CD14-positive monocyte (primary cell): Measurements from ENCODE around the gene PKNOX2. TPM values are rescaled to one million over a fixed set of nuclear protein-coding genes. Genes with fewer than 3 reads are reported as not detected.

Source experiments
- DNase-seq, 3 donors: peaks; one replicate each; pipeline ENCODE4 v3.0.0-alpha.2; 2011 to 2022
- H2AFZ ChIP-seq: 2 replicates; pipeline ENCODE4 v1.6.0; 2012; ENCODE audit warnings: mild to moderate bottlenecking, low read depth, low read length, inconsistent platforms; ENCODE audit not compliant: insufficient read depth, poor library complexity, severe bottlenecking
- H3K27ac ChIP-seq, 2 donors: 1 replicate in 1 of 2; 2 replicates in 1 of 2; pipeline ENCODE4 v1.5.1; 2012 to 2013; ENCODE audit warnings: low read length in 2 of 2, control low read depth in 1 of 2, inconsistent platforms in 1 of 2, low read depth in 1 of 2, mild to moderate bottlenecking in 1 of 2
- H3K27me3 ChIP-seq, 2 donors: one replicate each; pipeline versions ENCODE4 v1.6.0 to v1.6.1; 2011 to 2013; ENCODE audit warnings: low read length in 2 of 2; ENCODE audit not compliant: control insufficient read depth in 2 of 2, insufficient read depth in 2 of 2
- H3K36me3 ChIP-seq, 2 donors: replicated peaks in 1 of 2; 1 replicate in 1 of 2; 2 replicates in 1 of 2; pipeline versions ENCODE4 v1.5.1 to v1.6.1; 2012 to 2013; ENCODE audit warnings: low read length in 2 of 2, control low read depth in 1 of 2, inconsistent platforms in 1 of 2, mild to moderate bottlenecking in 1 of 2; ENCODE audit not compliant: insufficient read depth in 2 of 2, control insufficient read depth in 1 of 2
- H3K4me1 ChIP-seq, 2 donors: 1 replicate in 1 of 2; 2 replicates in 1 of 2; pipeline versions ENCODE4 v1.5.1 to v1.6.1; 2012 to 2013; ENCODE audit warnings: low read length in 2 of 2, control low read depth in 1 of 2, inconsistent platforms in 1 of 2, mild to moderate bottlenecking in 1 of 2, moderate library complexity in 1 of 2; ENCODE audit not compliant: insufficient read depth in 2 of 2, control insufficient read depth in 1 of 2
- H3K4me2 ChIP-seq: replicated peaks from 2 replicates; pipeline ENCODE3; 2012; ENCODE audit warnings: low read length, moderate library complexity, mild to moderate bottlenecking; ENCODE audit not compliant: poor library complexity, severe bottlenecking; ENCODE audit errors: extremely low read depth
- H3K4me3 ChIP-seq, 3 experiments: fragments of 200-600 bp in 1 of 3; sonication (generic) in 1 of 3; replicated peaks in 1 of 3; 1 replicate in 2 of 3; 2 replicates in 1 of 3; pipeline ENCODE4 v1.5.1; 2011 to 2013; ENCODE audit warnings: low read length in 3 of 3, mild to moderate bottlenecking in 3 of 3, control low read depth in 2 of 3, low read depth in 2 of 3, inconsistent platforms in 1 of 3, moderate library complexity in 1 of 3
- H3K79me2 ChIP-seq: 2 replicates; pipeline ENCODE4 v1.6.0; 2012; ENCODE audit warnings: mild to moderate bottlenecking, control low read depth, inconsistent platforms, low read length, moderate library complexity; ENCODE audit not compliant: insufficient read depth
- H3K9ac ChIP-seq: 2 replicates; pipeline ENCODE4 v1.6.0; 2017; ENCODE audit warnings: low read length, mild to moderate bottlenecking; ENCODE audit not compliant: insufficient read depth, poor library complexity, severe bottlenecking
- H3K9me3 ChIP-seq, 2 donors: replicated peaks in 1 of 2; 1 replicate in 1 of 2; 2 replicates in 1 of 2; pipeline versions ENCODE4 v1.5.1 to v1.6.1; 2012 to 2013; ENCODE audit warnings: low read length in 2 of 2, control low read depth in 1 of 2; ENCODE audit not compliant: control insufficient read depth in 1 of 2, insufficient read depth in 1 of 2
- H4K20me1 ChIP-seq: 2 replicates; pipeline ENCODE4 v1.6.0; 2012; ENCODE audit warnings: mild to moderate bottlenecking, low read length, control low read depth, moderate library complexity; ENCODE audit not compliant: insufficient read depth
- H3K27ac Mint-ChIP-seq, 7 donors: one replicate each; pipeline ENCODE4 v1.8.0; 2020; ENCODE audit warnings: mild to moderate bottlenecking in 7 of 7, mixed read lengths in 7 of 7, moderate library complexity in 6 of 7, inconsistent platforms in 2 of 7
- H3K27me3 Mint-ChIP-seq, 3 donors: one replicate each; pipeline ENCODE4 v1.8.0; 2021 to 2022; ENCODE audit warnings: low read depth in 3 of 3, mild to moderate bottlenecking in 3 of 3, mixed read lengths in 3 of 3, moderate library complexity in 3 of 3, inconsistent platforms in 1 of 3
- H3K36me3 Mint-ChIP-seq, 2 donors: one replicate each; pipeline ENCODE4 v1.8.0; 2020; ENCODE audit warnings: mixed read lengths in 2 of 2, inconsistent platforms in 1 of 2, mild to moderate bottlenecking in 1 of 2
- H3K4me1 Mint-ChIP-seq: one replicate; pipeline ENCODE4 v1.8.0; 2020; ENCODE audit warnings: mild to moderate bottlenecking, mixed read lengths
- H3K4me3 Mint-ChIP-seq, 2 donors: one replicate each; pipeline ENCODE4 v1.8.0; 2020; ENCODE audit warnings: mild to moderate bottlenecking in 2 of 2, mixed read lengths in 2 of 2, moderate library complexity in 1 of 2
- H3K9me3 Mint-ChIP-seq, 7 donors: one replicate each; pipeline ENCODE4 v1.8.0; 2020 to 2022; ENCODE audit warnings: mixed read lengths in 7 of 7, mild to moderate bottlenecking in 6 of 7, moderate library complexity in 6 of 7, inconsistent platforms in 2 of 7
- CTCF ChIP-seq: fragments of 200-600 bp; IDR thresholded peaks from one replicate; pipeline ENCODE4 v1.8.0; 2022; ENCODE audit warnings: antibody characterized with exemption, mild to moderate bottlenecking
- WGBS: methylation state at CpG from one replicate; pipeline ENCODE4 v1.1.5; 2013; ENCODE audit warnings: missing lambda C conversion rate; ENCODE audit not compliant: insufficient coverage; 5-methylcytosine and 5-hydroxymethylcytosine counted together
- intact Hi-C, 2 donors: fragments of 100-400 bp; cut with micrococcal nuclease; formaldehyde crosslinking; loops; one replicate each; pipeline versions ENCODE4 v1.15.0 to v1.15.1; 2023
- polyA plus RNA-seq, 3 donors: library from polyadenylated mRNA; depleted of rRNA in 1 of 3; unstranded in 2 of 3; stranded (reverse) in 1 of 3; fragments of 300-500 nt in 2 of 3; fragments of >200 nt in 1 of 3; fragmentation: Illumina TruSeq in 2 of 3; gene quantifications; 1 replicate in 2 of 3; 2 replicates in 1 of 3; pipeline ENCODE4 v1.2.3, GENCODE V29; 2012 to 2021

The PKNOX2 gene
- polyA plus RNA-seq, 3 donors, result not detected

GRCh38 chr11:125299821-125300220 lies 135.3 kb downstream of the PKNOX2 start:
- Histone ChIP-seq H3K9ac (no peak overlapping the region), H3K36me3 (no peaks in the 10 kb centered on the region), H3K9me3 (no peaks in the 10 kb centered on the region), H3K27ac (no peak overlapping the region), H3K79me2 (no peaks in the 10 kb centered on the region), H3K4me1 (no peaks in the 10 kb centered on the region), H3K27me3 (no peaks in the 10 kb centered on the region), H3K4me3 (no peak overlapping the region), H4K20me1 (no peaks in the 10 kb centered on the region), H3K4me2 (no peak overlapping the region), H2AFZ (no peak overlapping the region)
- H3K27ac Mint-ChIP-seq, result no peak overlapping the region
- H3K4me3 Mint-ChIP-seq, result no peak overlapping the region
- H3K27me3 Mint-ChIP-seq, result peaks cover 0 to 11% (median 3%) of the 10 kb centered on the region in 3 donors
- intact Hi-C loops, result no loop called here
- DNase-seq, result no peak
- H3K9me3 Mint-ChIP-seq, result peaks cover 0 to 3% (median 0%) of the 10 kb centered on the region in 7 donors
- H3K36me3 Mint-ChIP-seq, result no peaks in the 10 kb centered on the region
- TF ChIP-seq CTCF, result no peak
- 94% methylated on average over 6 of the region's 9 CpGs for WGBS
- no peaks in the 10 kb centered on the region for H3K4me1 Mint-ChIP-seq

- no peaks in the 10 kb centered on the region for H3K79me2 ChIP-seq
- no peak overlapping the region for H3K4me3 Mint-ChIP-seq
- no peaks in the 10 kb centered on the region for H3K27me3 ChIP-seq
- H3K4me1 Mint-ChIP-seq, result no peaks in the 10 kb centered on the region
- peaks cover 0 to 3% (median 0%) of the 10 kb centered on the region in 7 donors for H3K9me3 Mint-ChIP-seq
- no peak overlapping the region for H3K27ac ChIP-seq
- TF ChIP-seq CTCF, result no peak
- 78% methylated on average over 1 of the region's 3 CpGs for WGBS
- H3K4me3 ChIP-seq, result no peak overlapping the region
- H3K9me3 ChIP-seq, result no peaks in the 10 kb centered on the region
- no peaks in the 10 kb centered on the region for H3K4me1 ChIP-seq
- H2AFZ ChIP-seq, result no peak overlapping the region
- no peaks in the 10 kb centered on the region for H3K36me3 Mint-ChIP-seq
- H4K20me1 ChIP-seq, result no peaks in the 10 kb centered on the region
- no peak overlapping the region for H3K27ac Mint-ChIP-seq
- H3K36me3 ChIP-seq, result no peaks in the 10 kb centered on the region
- H3K9ac ChIP-seq, result no peak overlapping the region
- peaks cover 0 to 9% (median under 1%) of the 10 kb centered on the region in 3 donors for H3K27me3 Mint-ChIP-seq
- intact Hi-C loops, result no loop called here
- no peak overlapping the region for H3K4me2 ChIP-seq
- no peak for DNase-seq
Observed at GRCh38 chr11:125300791-125301218, 136.3 kb downstream of the PKNOX2 start.
